IPS-18c (cell line): Measurements from ENCODE around the gene MRPL20.

Experiments
- H3K4me3 ChIP-seq: 2 replicates; pipeline ENCODE4 v1.7.0; 2013; ENCODE audit warnings: low read depth, mild to moderate bottlenecking, low read length, moderate library complexity; ENCODE audit not compliant: insufficient read depth
- H3K9me3 ChIP-seq: one replicate; pipeline ENCODE4 v1.6.1; 2013; ENCODE audit warnings: mild to moderate bottlenecking, low read length, moderate library complexity; ENCODE audit not compliant: control insufficient read depth, insufficient read depth

MRPL20 gene

GRCh38 chr1:1439546-1440261 is 32.6 kb upstream of the MRPL20 start:
- Histone ChIP-seq H3K4me3 (no peak overlapping the region), H3K9me3 (no peaks in the 10 kb centered on the region)

- H3K4me3 ChIP-seq = no peak overlapping the region
- no peaks in the 10 kb centered on the region for H3K9me3 ChIP-seq
Measured at GRCh38 chr1:1438531-1439381, 31.7 kb upstream of the MRPL20 start.

- Histone ChIP-seq H3K4me3 (no peak overlapping the region), H3K9me3 (no peaks in the 10 kb centered on the region)
Measured at GRCh38 chr1:1437904-1438376, 30.8 kb upstream of the MRPL20 start.

- Histone ChIP-seq H3K4me3 (no peak overlapping the region), H3K9me3 (no peaks in the 10 kb centered on the region)
Measured at GRCh38 chr1:1437033-1437903, 30.2 kb upstream of the MRPL20 start.

GRCh38 chr1:1436630-1437032 is 29.5 kb upstream of the MRPL20 start:
- Histone ChIP-seq H3K9me3 (no peaks in the 10 kb centered on the region), H3K4me3 (peak overlapping the region; percentile 62)

GRCh38 chr1:1435911-1436629 is 29.0 kb upstream of the MRPL20 start:
- Histone ChIP-seq H3K9me3 (no peaks in the 10 kb centered on the region), H3K4me3 (peak overlapping the region; percentile 62)

- H3K9me3 ChIP-seq = no peaks in the 10 kb centered on the region
- H3K4me3 ChIP-seq = peak within 1 kb of the TSS; percentile 62
Measured at GRCh38 chr1:1435106-1435903, 28.2 kb upstream of the MRPL20 start, which contains the start of gene VWA1. Gene VWA1, plus strand, starts transcription at chr1:1435690. Its CDS starts 59 bp downstream, at chr1:1435749.

GRCh38 chr1:1434824-1435105 is 27.7 kb upstream of the MRPL20 start:
- Histone ChIP-seq H3K4me3 (peak overlapping the region; percentile 62), H3K9me3 (no peaks in the 10 kb centered on the region)

GRCh38 chr1:1434131-1434823 is 27.2 kb upstream of the MRPL20 start:
- peak overlapping the region; percentile 62 for H3K4me3 ChIP-seq

GRCh38 chr1:1433804-1434130 is 26.7 kb upstream of the MRPL20 start:
- no peaks in the 10 kb centered on the region for H3K9me3 ChIP-seq
- peak overlapping the region; percentile 25; the same call in 1 of the 2 replicates for H3K4me3 ChIP-seq

More at GRCh38 chr1:1434131-1434823, 27.2 kb upstream of the MRPL20 start:
- H3K9me3 ChIP-seq = no peaks in the 10 kb centered on the region

GRCh38 chr1:1432951-1433803 is 26.1 kb upstream of the MRPL20 start:
- Histone ChIP-seq H3K9me3 (no peaks in the 10 kb centered on the region), H3K4me3 (no peak overlapping the region)

- no peak overlapping the region for H3K4me3 ChIP-seq
- no peaks in the 10 kb centered on the region for H3K9me3 ChIP-seq
Measured at GRCh38 chr1:1432274-1432950, 25.3 kb upstream of the MRPL20 start.

GRCh38 chr1:1431845-1432273 is 24.8 kb upstream of the MRPL20 start:
- no peaks in the 10 kb centered on the region for H3K9me3 ChIP-seq
- no peak overlapping the region for H3K4me3 ChIP-seq

GRCh38 chr1:1430992-1431844 is 24.1 kb upstream of the MRPL20 start:
- Histone ChIP-seq H3K4me3 (no peak overlapping the region), H3K9me3 (no peaks in the 10 kb centered on the region)
